Gastrocnemius medialis (tissue), 4 donors: ENCODE data around the gene TTPAL. TPM values are rescaled to one million over a fixed set of nuclear protein-coding genes. Genes with fewer than 3 reads are reported as not detected.

Experiments
- ATAC-seq, 2 donors: fragments of 150-250 bp; one replicate each; pipeline ENCODE4 v1.9.1; 2016
- DNase-seq, 2 donors: peaks; one replicate each; pipeline ENCODE4 v3.0.0-alpha.2; 2019
- H3K27ac ChIP-seq, 4 donors: fragments of 200-600 bp; sonication (generic); 1 replicate in 1 of 4; 2 replicates in 3 of 4; pipeline ENCODE4 v1.5.1; 2016 to 2018; ENCODE audit warnings: mild to moderate bottlenecking in 2 of 4, moderate library complexity in 1 of 4
- H3K27me3 ChIP-seq, 3 donors: fragments of 200-600 bp; sonication (generic) in 2 of 3; 1 replicate in 1 of 3; 2 replicates in 2 of 3; pipeline versions ENCODE4 v1.5.1 to v1.6.0; 2016 to 2019; ENCODE audit warnings: mild to moderate bottlenecking in 1 of 3, moderate library complexity in 1 of 3
- H3K36me3 ChIP-seq, 2 donors: fragments of 200-600 bp; sonication (generic) in 1 of 2; one replicate each; pipeline ENCODE4 v1.5.1; 2017 to 2018
- H3K4me1 ChIP-seq, 2 donors: fragments of 200-600 bp; sonication (generic) in 1 of 2; one replicate each; pipeline ENCODE4 v1.5.1; 2016 to 2017; ENCODE audit warnings: mild to moderate bottlenecking in 2 of 2
- H3K4me3 ChIP-seq, 4 donors: fragments of 200-600 bp; sonication (generic) in 3 of 4; 1 replicate in 1 of 4; 2 replicates in 3 of 4; pipeline ENCODE4 v1.5.1; 2016 to 2019; ENCODE audit warnings: mild to moderate bottlenecking in 2 of 4
- H3K9me3 ChIP-seq, 3 donors: fragments of 200-600 bp; sonication (generic) in 2 of 3; 1 replicate in 1 of 3; 2 replicates in 2 of 3; pipeline ENCODE4 v1.5.1; 2016 to 2019
- CTCF ChIP-seq, 5 experiments: fragments of 450-650 bp in 3 of 5; fragments of 200-600 bp in 2 of 5; sonication (generic) in 2 of 5; IDR thresholded peaks in 4 of 5; conservative IDR thresholded peaks in 1 of 5; 1 replicate in 4 of 5; 2 replicates in 1 of 5; pipeline ENCODE4 v1.5.1; 2016 to 2019; ENCODE audit warnings: antibody characterized with exemption in 5 of 5, mild to moderate bottlenecking in 3 of 5, moderate library complexity in 3 of 5
- POLR2A ChIP-seq, 2 donors: fragments of 450-650 bp; IDR thresholded peaks; one replicate each; pipeline ENCODE4 v1.6.1; 2017; ENCODE audit warnings: antibody characterized with exemption in 2 of 2, mild to moderate bottlenecking in 2 of 2, moderate library complexity in 2 of 2
- in situ Hi-C, 4 donors: fragments of 200-750 bp; cut with MboI; loops; one replicate each; pipeline versions ENCODE4 v1.15.0 to v1.8.0; 2017; ENCODE audit warnings: low sequenced_read_pairs in 4 of 4
- intact Hi-C: fragments of 100-400 bp; cut with DNase I; formaldehyde crosslinking; loops from one replicate; pipeline ENCODE4 v1.15.1; 2023; ENCODE audit warnings: low total_unique reads
- total RNA-seq, 4 donors: library from RNA; depleted of rRNA; stranded (reverse); fragments of >200 nt; gene quantifications; one replicate each; pipeline versions ENCODE4 v1.1.0 to v1.2.3, GENCODE V29; 2016

TTPAL gene
- 1 to 10 TPM; 3.5 to 5.0 (median 4.7) TPM for total RNA-seq

- Histone ChIP-seq H3K27ac (peak within 1 kb of the TSS; percentile 88 to 99 (median 92)), H3K4me1 (peaks cover 12 to 15% of the 10 kb centered on the region in 2 donors), H3K27me3 (no peaks in the 10 kb centered on the region), H3K4me3 (peak within 1 kb of the TSS; percentile 66 to 97 (median 78)), H3K36me3 (peaks cover 0 to 13% of the 10 kb centered on the region in 2 donors), H3K9me3 (no peaks in the 10 kb centered on the region)
- TF ChIP-seq POLR2A (IDR thresholded peaks at IDR 0.05) (peak; percentile 96 to 98), CTCF (IDR thresholded peaks at IDR 0.05 in 4 of 5, conservative IDR thresholded peaks at IDR 0.05 in 1 of 5) (peak; percentile 31 to 63 (median 52))
- intact Hi-C loops (loop anchor here (1.0 to 5.0 kb wide), 4 partner anchors 46 to 264 kb away; partner anchors contain the start of genes ADA, OSER1 and SERINC3), in situ Hi-C loops (loop anchor here in 2 of 4 donors (10.0 kb wide), 2 partner anchors 129 to 261 kb away; partner anchors contain the start of gene OSER1 (in 1 of the 2))
- peak; percentile 85 to 87 for ATAC-seq
- peak; percentile 77 to 88 for DNase-seq
Observed at GRCh38 chr20:44475694-44476560, at the start of gene TTPAL. Gene TTPAL, plus strand, starts transcription at chr20:44475874. Its CDS starts 4,126 bp downstream, at chr20:44480000.

GRCh38 chr20:44425923-44426322, 49.8 kb upstream of the TTPAL start:
- intact Hi-C loops = no loop called here
- H3K36me3 ChIP-seq = no peaks in the 10 kb centered on the region
- ATAC-seq (no peak), DNase-seq (no peak)
- no peaks in the 10 kb centered on the region for H3K4me1 ChIP-seq
- TF ChIP-seq POLR2A (IDR thresholded peaks at IDR 0.05) (no peak), CTCF (IDR thresholded peaks at IDR 0.05 in 4 of 5, conservative IDR thresholded peaks at IDR 0.05 in 1 of 5) (no peak)
- no peak overlapping the region for H3K27ac ChIP-seq
- H3K27me3 ChIP-seq = peaks cover 0 to 3% (median 0%) of the 10 kb centered on the region in 3 donors
- no peak overlapping the region for H3K4me3 ChIP-seq
- no peaks in the 10 kb centered on the region for H3K9me3 ChIP-seq
- in situ Hi-C loops = no loop called here

GRCh38 chr20:44426879-44427790, 48.5 kb upstream of the TTPAL start:
- ATAC-seq = no peak
- intact Hi-C loops (no loop called here), in situ Hi-C loops (no loop called here)
- no peaks in the 10 kb centered on the region for H3K36me3 ChIP-seq
- H3K27me3 ChIP-seq = peaks cover 0 to 8% (median 0%) of the 10 kb centered on the region in 3 donors
- TF ChIP-seq CTCF (IDR thresholded peaks at IDR 0.05 in 4 of 5, conservative IDR thresholded peaks at IDR 0.05 in 1 of 5) (no peak), POLR2A (IDR thresholded peaks at IDR 0.05) (no peak)
- no peak overlapping the region for H3K27ac ChIP-seq
- no peaks in the 10 kb centered on the region for H3K4me1 ChIP-seq
- no peak for DNase-seq
- H3K4me3 ChIP-seq = no peak overlapping the region
- H3K9me3 ChIP-seq = no peaks in the 10 kb centered on the region

GRCh38 chr20:44427804-44428173, 47.9 kb upstream of the TTPAL start:
- DNase-seq = no peak
- no peak for TF ChIP-seq CTCF (IDR thresholded peaks at IDR 0.05 in 4 of 5, conservative IDR thresholded peaks at IDR 0.05 in 1 of 5)
- Histone ChIP-seq H3K27ac (no peak overlapping the region), H3K4me3 (no peak overlapping the region), H3K27me3 (peaks cover 0 to 8% (median 0%) of the 10 kb centered on the region in 3 donors), H3K4me1 (no peaks in the 10 kb centered on the region), H3K36me3 (no peaks in the 10 kb centered on the region), H3K9me3 (no peaks in the 10 kb centered on the region)
- in situ Hi-C loops = no loop called here
- intact Hi-C loops = no loop called here
- ATAC-seq = no peak
